ENCODE results near the gene TAF11L4.

DNA sequence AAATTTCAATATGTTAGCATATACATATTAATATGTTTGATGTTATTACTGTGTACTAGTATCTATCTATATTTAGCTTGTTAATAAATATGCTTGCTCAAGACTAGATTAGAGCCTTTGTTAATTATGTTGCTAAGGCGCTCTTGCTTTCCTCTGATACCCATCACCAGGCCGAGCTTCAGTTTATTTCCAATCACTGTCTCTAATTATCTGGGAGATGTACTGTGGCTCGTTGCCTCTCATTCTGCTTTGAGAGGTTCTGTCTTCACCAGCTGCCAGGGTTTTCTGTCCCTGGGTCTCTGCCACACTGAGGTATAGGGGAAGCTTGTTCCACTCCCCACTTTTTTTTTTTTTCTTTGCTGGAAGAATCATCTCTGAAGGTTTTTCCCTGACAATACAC, 44.6 kb upstream of the TAF11L4 start:
- TF ChIP-seq CTCF (IDR thresholded peaks at IDR 0.05) = no peak
- TF ChIP-seq POLR2AphosphoS5 (IDR thresholded peaks at IDR 0.05) = no peak
- TF ChIP-seq POLR2A (IDR thresholded peaks at IDR 0.05) = no peak
- TF ChIP-seq EP300 (IDR thresholded peaks at IDR 0.05; ENCODE audit: low read depth) = no peak

All from transverse colon (tissue), 4 donors.